ENCODE data around the gene GNPDA2.

Gene GNPDA2

GRCh38 chr4:44713125-44713524 is 13.2 kb downstream of the GNPDA2 start:
- no peak for DNase-seq
- no peak overlapping the region for H3K27ac ChIP-seq
- H3K36me3 ChIP-seq (replicated peaks) = no peaks in the 10 kb centered on the region
- TF ChIP-seq CTCF (IDR thresholded peaks at IDR 0.05; ENCODE audit: low read depth, low read length, missing control alignments) = no peak
- no peaks in the 10 kb centered on the region for H3K27me3 ChIP-seq (replicated peaks)
- in situ Hi-C loops (cut with HindIII; ENCODE audit: low pct_ligation_motif_present, low sequenced_read_pairs) = no loop called here
- no peak overlapping the region for H3K4me3 ChIP-seq (ENCODE audit: low read depth, low read length)

- DNase-seq = no peak
- H3K4me3 ChIP-seq (ENCODE audit: low read depth, low read length) = no peak overlapping the region
- H3K27ac ChIP-seq = no peak overlapping the region
- in situ Hi-C loops (cut with HindIII; ENCODE audit: low pct_ligation_motif_present, low sequenced_read_pairs) = no loop called here
- H3K27me3 ChIP-seq (replicated peaks) = no peaks in the 10 kb centered on the region
- no peak for TF ChIP-seq CTCF (IDR thresholded peaks at IDR 0.05; ENCODE audit: low read depth, low read length, missing control alignments)
- peaks cover 5% of the 10 kb centered on the region for H3K36me3 ChIP-seq (replicated peaks)
Observed at GRCh38 chr4:44704673-44705072, 21.7 kb downstream of the GNPDA2 start.

- no peak for DNase-seq
- TF ChIP-seq CTCF (IDR thresholded peaks at IDR 0.05; ENCODE audit: low read depth, low read length, missing control alignments) = no peak
- peaks cover 29% of the 10 kb centered on the region for H3K36me3 ChIP-seq (replicated peaks)
- in situ Hi-C loops (cut with HindIII; ENCODE audit: low pct_ligation_motif_present, low sequenced_read_pairs) = no loop called here
- no peak overlapping the region for H3K4me3 ChIP-seq (ENCODE audit: low read depth, low read length)
- H3K27ac ChIP-seq = no peak overlapping the region
- no peaks in the 10 kb centered on the region for H3K27me3 ChIP-seq (replicated peaks)
Observed at GRCh38 chr4:44701037-44701436, 25.3 kb downstream of the GNPDA2 start.

GRCh38 chr4:44700427-44700826 is 25.9 kb downstream of the GNPDA2 start:
- Histone ChIP-seq H3K36me3 (replicated peaks) (peaks cover 33% of the 10 kb centered on the region), H3K27me3 (replicated peaks) (no peaks in the 10 kb centered on the region), H3K4me3 (ENCODE audit: low read depth, low read length) (no peak overlapping the region), H3K27ac (no peak overlapping the region)
- in situ Hi-C loops (cut with HindIII; ENCODE audit: low pct_ligation_motif_present, low sequenced_read_pairs) = no loop called here
- TF ChIP-seq CTCF (IDR thresholded peaks at IDR 0.05; ENCODE audit: low read depth, low read length, missing control alignments) = no peak
- DNase-seq = no peak

- in situ Hi-C loops (cut with HindIII; ENCODE audit: low pct_ligation_motif_present, low sequenced_read_pairs) = no loop called here
- Histone ChIP-seq H3K27me3 (replicated peaks) (no peaks in the 10 kb centered on the region), H3K27ac (no peak overlapping the region), H3K36me3 (replicated peaks) (peaks cover 37% of the 10 kb centered on the region), H3K4me3 (ENCODE audit: low read depth, low read length) (no peak overlapping the region)
- DNase-seq = no peak
- TF ChIP-seq CTCF (IDR thresholded peaks at IDR 0.05; ENCODE audit: low read depth, low read length, missing control alignments) = no peak
Observed at GRCh38 chr4:44684648-44685047, 41.7 kb downstream of the GNPDA2 start.

- no peaks in the 10 kb centered on the region for H3K27me3 ChIP-seq (replicated peaks)
- in situ Hi-C loops (cut with HindIII; ENCODE audit: low pct_ligation_motif_present, low sequenced_read_pairs) = no loop called here
- H3K4me3 ChIP-seq (ENCODE audit: low read depth, low read length) = peak overlapping the region; percentile 88
- TF ChIP-seq CTCF (IDR thresholded peaks at IDR 0.05; ENCODE audit: low read depth, low read length, missing control alignments) = no peak
- no peak for DNase-seq
- H3K36me3 ChIP-seq (replicated peaks) = peaks cover 9% of the 10 kb centered on the region
- H3K27ac ChIP-seq = peak overlapping the region; percentile 94
Observed at GRCh38 chr4:44679060-44679459, 47.3 kb downstream of the GNPDA2 start.

Measured in brain microvascular endothelial cell (primary cell).